ENCODE results near the gene SMC2.

SMC2 gene

GRCh38 chr9:104104360-104104759, 10.3 kb downstream of the SMC2 start:
- DNase-seq (ENCODE audit: low read depth in 3 of 3): no peak

DNA sequence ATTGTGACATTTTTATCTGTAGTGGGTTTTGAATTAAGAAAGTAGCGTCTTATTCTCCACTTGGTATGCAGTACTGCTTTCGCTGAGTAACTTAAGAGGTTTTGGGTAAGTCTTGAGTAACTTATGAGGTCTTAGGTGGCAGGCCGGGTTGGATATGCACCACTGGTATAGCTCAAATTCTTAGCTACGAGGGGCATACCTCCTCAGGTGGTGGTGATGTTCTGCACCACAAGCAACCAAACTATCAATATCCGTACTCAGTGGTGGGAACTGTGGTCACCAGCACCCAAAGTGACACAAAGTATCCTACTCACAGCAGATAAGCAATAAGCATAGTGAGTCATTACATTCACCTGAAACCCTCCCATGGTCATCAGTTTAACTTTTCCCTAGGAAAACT, 13.7 kb downstream of the SMC2 start:
- DNase-seq (ENCODE audit: low read depth in 3 of 3): no peak

GRCh38 chr9:104108315-104108714, 14.2 kb downstream of the SMC2 start:
- no peak for DNase-seq (ENCODE audit: low read depth in 3 of 3)

DNA sequence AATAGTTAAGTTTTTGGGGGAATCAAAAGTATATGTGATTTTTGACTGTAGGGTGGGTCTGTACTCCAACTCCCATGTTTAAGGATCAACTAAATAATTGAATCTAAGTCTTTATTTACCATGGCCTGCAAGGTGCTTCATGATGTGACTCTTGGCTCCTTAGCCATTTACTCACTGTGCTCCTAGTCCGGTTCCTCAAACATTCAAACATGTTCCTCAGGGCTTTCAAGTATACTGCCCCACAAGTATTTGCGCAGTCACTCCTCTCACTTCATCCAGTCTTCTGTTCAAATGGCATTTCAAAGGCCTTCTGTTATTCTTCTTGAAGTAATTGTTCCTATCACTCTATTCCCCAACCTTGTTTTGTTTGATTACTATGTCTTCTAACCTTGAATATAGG, 16.4 kb downstream of the SMC2 start:
- no peak for DNase-seq (ENCODE audit: low read depth in 3 of 3)

- DNase-seq (ENCODE audit: low read depth in 3 of 3): no peak
These were observed 24.8 kb downstream of the SMC2 start for GRCh38 chr9:104118916-104119315.

- no peak for DNase-seq (ENCODE audit: low read depth in 3 of 3)
These were observed 26.9 kb downstream of the SMC2 start for GRCh38 chr9:104121022-104121421.

- no peak for DNase-seq (ENCODE audit: low read depth in 3 of 3)
These were observed 44.2 kb downstream of the SMC2 start for GRCh38 chr9:104138243-104138868.

- no peak for DNase-seq (ENCODE audit: low read depth in 3 of 3)
These were observed 48.9 kb downstream of the SMC2 start for GRCh38 chr9:104142799-104143549.

GRCh38 chr9:104143550-104143910, 49.4 kb downstream of the SMC2 start:
- no peak for DNase-seq (ENCODE audit: low read depth in 3 of 3)

GRCh38 chr9:104144336-104144735, 50.2 kb downstream of the SMC2 start:
- DNase-seq (ENCODE audit: low read depth in 3 of 3): no peak

DNA sequence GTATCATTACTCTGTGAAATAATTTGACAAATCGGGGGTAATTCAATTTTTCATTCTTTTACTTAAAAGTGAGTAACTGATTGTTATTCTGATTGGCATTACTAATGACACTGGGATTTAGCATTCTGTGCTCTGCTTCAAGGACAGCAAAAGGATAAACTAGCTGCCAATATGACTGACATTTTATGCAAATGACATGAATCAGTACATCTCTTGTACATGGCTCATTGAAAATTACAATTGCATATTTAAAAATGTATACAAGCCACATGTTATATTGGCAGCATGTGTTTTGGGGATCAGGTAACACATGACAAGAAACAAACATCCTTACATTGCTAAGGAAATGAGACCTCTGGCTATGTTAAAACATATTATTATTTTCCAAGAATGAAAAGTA, 79.0 kb downstream of the SMC2 start:
- DNase-seq (ENCODE audit: low read depth in 3 of 3): no peak

GRCh38 chr9:104177003-104177611, 83.0 kb downstream of the SMC2 start:
- no peak for DNase-seq (ENCODE audit: low read depth in 3 of 3)

GRCh38 chr9:104177676-104178075, 83.6 kb downstream of the SMC2 start:
- no peak for DNase-seq (ENCODE audit: low read depth in 3 of 3)
